H9 (cell line): ENCODE data around the gene P2RY14. TPM values are rescaled to one million over a fixed set of nuclear protein-coding genes. Genes with fewer than 3 reads are reported as not detected.

ENCODE experiments used
- DNase-seq: peaks from one replicate; pipeline ENCODE4 v3.0.0-alpha.2; 2017
- H2AFZ ChIP-seq: one replicate; pipeline ENCODE4 v1.6.1; 2013; ENCODE audit warnings: mild to moderate bottlenecking, low read length, control low read depth, moderate library complexity
- H2AK5ac ChIP-seq: 2 replicates; pipeline ENCODE4 v1.6.1; 2013; ENCODE audit warnings: low read length, control low read depth, mixed read lengths; ENCODE audit not compliant: insufficient read length
- H2BK120ac ChIP-seq: one replicate; pipeline ENCODE4 v1.6.1; 2013; ENCODE audit warnings: low read depth, mild to moderate bottlenecking, low read length, control low read depth, inconsistent platforms; ENCODE audit not compliant: poor library complexity, severe bottlenecking
- H2BK12ac ChIP-seq: 2 replicates; pipeline ENCODE4 v1.6.1; 2013; ENCODE audit warnings: low read length, control low read depth, mixed read lengths, low read depth; ENCODE audit not compliant: insufficient read length
- H2BK15ac ChIP-seq: 2 replicates; pipeline ENCODE4 v1.6.1; 2013; ENCODE audit warnings: low read depth, low read length, control low read depth
- H2BK20ac ChIP-seq: one replicate; pipeline ENCODE4 v1.6.1; 2013; ENCODE audit warnings: low read depth, mild to moderate bottlenecking, low read length, control low read depth, inconsistent platforms; ENCODE audit not compliant: poor library complexity, severe bottlenecking
- H2BK5ac ChIP-seq: 2 replicates; pipeline ENCODE4 v1.6.1; 2013; ENCODE audit warnings: low read length, control low read depth, mixed read lengths; ENCODE audit not compliant: insufficient read length
- H3K14ac ChIP-seq: 2 replicates; pipeline ENCODE4 v1.6.1; 2013; ENCODE audit warnings: low read length, control low read depth; ENCODE audit not compliant: insufficient read depth
- H3K18ac ChIP-seq: 2 replicates; pipeline ENCODE4 v1.6.1; 2013; ENCODE audit warnings: low read depth, mild to moderate bottlenecking, mixed read lengths, low read length, control low read depth; ENCODE audit not compliant: insufficient read length
- H3K23ac ChIP-seq: 2 replicates; pipeline ENCODE4 v1.6.1; 2013; ENCODE audit warnings: low read length, control low read depth, mixed read lengths, low read depth; ENCODE audit not compliant: insufficient read length
- H3K23me2 ChIP-seq: 2 replicates; pipeline ENCODE4 v1.6.1; 2013; ENCODE audit warnings: low read depth, mild to moderate bottlenecking, mixed read lengths, low read length, control low read depth; ENCODE audit not compliant: insufficient read length, poor library complexity, severe bottlenecking
- H3K27ac ChIP-seq: 2 replicates; pipeline ENCODE4 v1.5.1; 2013; ENCODE audit warnings: low read length, control low read depth, mixed read lengths, low read depth; ENCODE audit not compliant: insufficient read length
- H3K27me3 ChIP-seq: 2 replicates; pipeline ENCODE4 v1.6.1; 2013; ENCODE audit warnings: low read length, control low read depth, inconsistent platforms; ENCODE audit not compliant: insufficient read depth
- H3K4ac ChIP-seq: 2 replicates; pipeline ENCODE4 v1.6.1; 2013; ENCODE audit warnings: low read depth, mild to moderate bottlenecking, control low read depth, inconsistent platforms, low read length, moderate library complexity
- H3K4me1 ChIP-seq: 2 replicates; pipeline ENCODE4 v1.6.1; 2013; ENCODE audit warnings: low read length, control low read depth, inconsistent platforms; ENCODE audit not compliant: insufficient read depth
- H3K4me2 ChIP-seq: 2 replicates; pipeline ENCODE4 v1.6.1; 2013; ENCODE audit warnings: low read length, control low read depth, mixed read lengths; ENCODE audit not compliant: insufficient read length, insufficient read depth
- H3K56ac ChIP-seq: 2 replicates; pipeline ENCODE4 v1.6.1; 2013; ENCODE audit warnings: low read depth, mild to moderate bottlenecking, mixed read lengths, low read length, control low read depth; ENCODE audit not compliant: insufficient read length
- H3K79me1 ChIP-seq: 2 replicates; pipeline ENCODE4 v1.6.1; 2013; ENCODE audit warnings: low read depth, mild to moderate bottlenecking, moderate library complexity, low read length, control low read depth, inconsistent platforms; ENCODE audit not compliant: insufficient read depth, poor library complexity, severe bottlenecking
- H3K79me2 ChIP-seq: 2 replicates; pipeline ENCODE4 v1.6.1; 2013; ENCODE audit warnings: low read length, control low read depth, inconsistent platforms; ENCODE audit not compliant: insufficient read depth
- H3K9ac ChIP-seq: 2 replicates; pipeline ENCODE4 v1.6.1; 2013; ENCODE audit warnings: low read length, control low read depth, mixed read lengths; ENCODE audit not compliant: insufficient read length; ENCODE audit errors: extremely low read depth
- H3K9me3 ChIP-seq: one replicate; pipeline ENCODE4 v1.6.1; 2013; ENCODE audit warnings: low read depth, low read length, inconsistent platforms; ENCODE audit not compliant: control insufficient read depth
- H3T11ph ChIP-seq: one replicate; pipeline ENCODE4 v1.6.1; 2013; ENCODE audit warnings: mild to moderate bottlenecking, low read length, control low read depth, inconsistent platforms
- H4K20me1 ChIP-seq: one replicate; pipeline ENCODE4 v1.6.1; 2013; ENCODE audit not compliant: control insufficient read depth, insufficient read length, insufficient read depth
- H4K5ac ChIP-seq: 2 replicates; pipeline ENCODE4 v1.6.1; 2013; ENCODE audit warnings: low read depth, mild to moderate bottlenecking, mixed read lengths, low read length, control low read depth; ENCODE audit not compliant: insufficient read length
- H4K8ac ChIP-seq: replicated peaks from 2 replicates; pipeline ENCODE4 v1.6.1; 2013; ENCODE audit warnings: low read length, control low read depth, mixed read lengths, low read depth; ENCODE audit not compliant: insufficient read length
- H4K91ac ChIP-seq: 2 replicates; pipeline ENCODE4 v1.6.1; 2013; ENCODE audit warnings: low read depth, mild to moderate bottlenecking, moderate library complexity, mixed read lengths, low read length, control low read depth; ENCODE audit not compliant: insufficient read length
- H3K27ac Mint-ChIP-seq, 3 experiments: 2 replicates in 2 of 3; 3 replicates in 1 of 3; pipeline ENCODE4 v1.8.0; 2020 to 2021; ENCODE audit warnings: mixed read lengths in 3 of 3, mild to moderate bottlenecking in 1 of 3, moderate library complexity in 1 of 3
- H3K27me3 Mint-ChIP-seq: 2 replicates; pipeline ENCODE4 v1.8.0; 2021; ENCODE audit warnings: low read depth, mild to moderate bottlenecking, moderate library complexity, mixed read lengths
- H3K36me3 Mint-ChIP-seq, 3 experiments: 2 replicates in 2 of 3; 3 replicates in 1 of 3; pipeline ENCODE4 v1.8.0; 2020 to 2021; ENCODE audit warnings: low read depth in 3 of 3, mixed read lengths in 3 of 3; ENCODE audit not compliant: insufficient read depth in 1 of 3
- H3K4me1 Mint-ChIP-seq, 2 experiments: 2 replicates each; pipeline ENCODE4 v1.8.0; 2020; ENCODE audit warnings: mixed read lengths in 2 of 2
- H3K4me3 Mint-ChIP-seq, 2 experiments: 2 replicates in 1 of 2; 3 replicates in 1 of 2; pipeline ENCODE4 v1.8.0; 2020 to 2021; ENCODE audit warnings: mild to moderate bottlenecking in 2 of 2, mixed read lengths in 2 of 2, moderate library complexity in 1 of 2
- H3K9me3 Mint-ChIP-seq, 2 experiments: 2 replicates in 1 of 2; 3 replicates in 1 of 2; pipeline ENCODE4 v1.8.0; 2020; ENCODE audit warnings: mild to moderate bottlenecking in 2 of 2, mixed read lengths in 2 of 2, moderate library complexity in 1 of 2
- WGBS: extraction: QIAGEN DNeasy Blood & Tissue Kit; methylation state at CpG from one replicate; pipeline ENCODE4 v1.1.7; 2013; ENCODE audit warnings: missing lambda C conversion rate, low lambda C conversion rate, mixed read lengths; ENCODE audit not compliant: insufficient read length; ENCODE audit errors: extremely low coverage; 5-methylcytosine and 5-hydroxymethylcytosine counted together
- total RNA-seq: library from RNA; stranded (reverse); gene quantifications from 2 replicates; pipeline ENCODE4 v1.2.1, GENCODE V29; 2021
- TF ChIP-seq, protein P1 (sequence below): fragments of 200-600 bp; sonication (generic); conservative IDR thresholded peaks from 3 replicates; pipeline ENCODE4 v1.8.0; 2021; ENCODE audit warnings: antibody characterized with exemption, mild to moderate bottlenecking

Gene P2RY14
- total RNA-seq, 1 experiment from 2014 or later: not detected

DNA sequence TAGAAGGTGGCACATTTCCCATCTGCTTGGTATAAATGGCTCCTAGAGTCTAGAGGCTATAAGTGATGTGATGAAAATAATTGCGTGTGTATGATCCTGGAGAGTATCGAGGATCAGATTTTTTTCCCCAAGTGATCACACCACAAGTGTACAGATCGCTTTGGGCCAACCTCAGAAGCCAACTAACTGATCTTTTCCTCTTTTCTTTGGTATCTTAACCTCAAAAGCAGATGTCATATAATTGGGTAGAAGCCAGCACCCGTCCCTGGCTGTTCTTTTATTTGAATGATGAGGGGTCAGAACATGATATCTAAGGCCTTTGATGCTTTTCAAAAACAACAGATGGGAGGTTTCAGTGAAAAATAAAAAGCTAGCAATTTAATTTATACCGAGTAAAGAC lies 3.3 kb downstream of the P2RY14 start:
- no peak overlapping the region for H2BK120ac ChIP-seq
- no peak overlapping the region for H3K9ac ChIP-seq
- no peak overlapping the region for H2AFZ ChIP-seq
- no peak overlapping the region for H3K4me2 ChIP-seq
- no peak overlapping the region for H3T11ph ChIP-seq
- H3K4me1 ChIP-seq: no peaks in the 10 kb centered on the region; the same call in 1 of the 2 replicates
- H4K91ac ChIP-seq: no peak overlapping the region
- no peak overlapping the region for H4K8ac ChIP-seq
- no peak overlapping the region for H3K18ac ChIP-seq
- H3K27me3 ChIP-seq: no peaks in the 10 kb centered on the region
- H2AK5ac ChIP-seq: no peak overlapping the region
- peaks cover 3% of the 10 kb centered on the region for H3K79me1 ChIP-seq
- no peaks in the 10 kb centered on the region for H3K9me3 ChIP-seq
- no peak overlapping the region for H2BK20ac ChIP-seq
- H3K14ac ChIP-seq: no peak overlapping the region
- no peak overlapping the region for H3K4ac ChIP-seq
- no peak overlapping the region for H4K5ac ChIP-seq
- no peaks in the 10 kb centered on the region for H3K79me2 ChIP-seq
- Mint-ChIP-seq H3K9me3 (no peaks in the 10 kb centered on the region), H3K36me3 (no peaks in the 10 kb centered on the region), H3K27me3 (no peaks in the 10 kb centered on the region), H3K27ac (0 out of 7 replicates have a peak overlapping the region, but pooled peaks of 1 of the 3 experiments have one; percentile 25), H3K4me1 (peaks cover 4 to 8% of the 10 kb centered on the region in 2 experiments), H3K4me3 (no peak overlapping the region)
- no CpG with 5 or more reads among the region's 5 CpGs for WGBS
- H3K56ac ChIP-seq: no peak overlapping the region
- H2BK5ac ChIP-seq: no peak overlapping the region
- no peak overlapping the region for H3K23ac ChIP-seq
- no peak overlapping the region for H2BK15ac ChIP-seq
- no peaks in the 10 kb centered on the region for H3K23me2 ChIP-seq
- no peaks in the 10 kb centered on the region for H4K20me1 ChIP-seq
- H2BK12ac ChIP-seq: no peak overlapping the region
- H3K27ac ChIP-seq: no peak overlapping the region
- TF ChIP-seq, protein P1, sequence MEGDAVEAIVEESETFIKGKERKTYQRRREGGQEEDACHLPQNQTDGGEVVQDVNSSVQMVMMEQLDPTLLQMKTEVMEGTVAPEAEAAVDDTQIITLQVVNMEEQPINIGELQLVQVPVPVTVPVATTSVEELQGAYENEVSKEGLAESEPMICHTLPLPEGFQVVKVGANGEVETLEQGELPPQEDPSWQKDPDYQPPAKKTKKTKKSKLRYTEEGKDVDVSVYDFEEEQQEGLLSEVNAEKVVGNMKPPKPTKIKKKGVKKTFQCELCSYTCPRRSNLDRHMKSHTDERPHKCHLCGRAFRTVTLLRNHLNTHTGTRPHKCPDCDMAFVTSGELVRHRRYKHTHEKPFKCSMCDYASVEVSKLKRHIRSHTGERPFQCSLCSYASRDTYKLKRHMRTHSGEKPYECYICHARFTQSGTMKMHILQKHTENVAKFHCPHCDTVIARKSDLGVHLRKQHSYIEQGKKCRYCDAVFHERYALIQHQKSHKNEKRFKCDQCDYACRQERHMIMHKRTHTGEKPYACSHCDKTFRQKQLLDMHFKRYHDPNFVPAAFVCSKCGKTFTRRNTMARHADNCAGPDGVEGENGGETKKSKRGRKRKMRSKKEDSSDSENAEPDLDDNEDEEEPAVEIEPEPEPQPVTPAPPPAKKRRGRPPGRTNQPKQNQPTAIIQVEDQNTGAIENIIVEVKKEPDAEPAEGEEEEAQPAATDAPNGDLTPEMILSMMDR: no peak
- DNase-seq: no peak
